HepG2 (cell line): ENCODE results near the gene RHBDF2. TPM values are rescaled to one million over a fixed set of nuclear protein-coding genes. Genes with fewer than 3 reads are reported as not detected.
A peak's percentile ranks its signal among the peaks of the same experiment; 100 is the strongest.

Experiments used
- FIP1L1 ChIP-seq: fragments of 200-400 bp; formaldehyde crosslinking; IDR thresholded peaks from 2 replicates; pipeline ENCODE4 v1.6.1; 2018; ENCODE audit warnings: low read depth, mild to moderate bottlenecking, low read length, moderate library complexity, borderline replicate concordance; ENCODE audit not compliant: insufficient read depth
- IRF1 ChIP-seq: sonication (generic); formaldehyde crosslinking; IDR thresholded peaks from 2 replicates; pipeline ENCODE4 v1.4.0; 2020; ENCODE audit warnings: low read depth, mild to moderate bottlenecking, missing genetic modification reagents
- KAT7 ChIP-seq: IDR thresholded peaks from 2 replicates; pipeline ENCODE4 v1.6.1; 2018; ENCODE audit warnings: borderline replicate concordance, missing compliant biosample characterization
- KDM1A ChIP-seq: IDR thresholded peaks from 2 replicates; pipeline ENCODE4 v1.6.1; 2016; ENCODE audit warnings: missing compliant biosample characterization
- KLF15 ChIP-seq: sonication (generic); formaldehyde crosslinking; IDR thresholded peaks from 2 replicates; pipeline ENCODE4 v1.8.1; 2023; ENCODE audit warnings: borderline replicate concordance, mild to moderate bottlenecking, inconsistent platforms, missing genetic modification reagents, mixed read lengths
- KLF16 ChIP-seq, 2 experiments: sonication (generic) in 1 of 2; formaldehyde crosslinking in 1 of 2; IDR thresholded peaks; 2 replicates each; pipeline versions ENCODE4 v1.6.1 to v1.8.0; 2016 to 2023; ENCODE audit warnings: missing genetic modification reagents in 2 of 2, missing compliant biosample characterization in 1 of 2
- KMT2A ChIP-seq: sonication (generic); formaldehyde crosslinking; IDR thresholded peaks from 2 replicates; pipeline ENCODE4 v1.4.0; 2020; ENCODE audit warnings: missing genetic modification reagents
- MAFG ChIP-seq: sonication (generic); formaldehyde crosslinking; IDR thresholded peaks from 2 replicates; pipeline ENCODE4 v1.5.1; 2020; ENCODE audit warnings: mild to moderate bottlenecking, missing genetic modification reagents
- MED8 ChIP-seq: sonication (generic); formaldehyde crosslinking; IDR thresholded peaks from 2 replicates; pipeline ENCODE4 v1.8.1; 2023; ENCODE audit warnings: mild to moderate bottlenecking, missing genetic modification reagents; ENCODE audit not compliant: insufficient replicate concordance
- MLX ChIP-seq: IDR thresholded peaks from 2 replicates; pipeline ENCODE4 v1.6.1; 2016
- NR2C2 ChIP-seq: sonication (generic); formaldehyde crosslinking; IDR thresholded peaks from 2 replicates; pipeline ENCODE4 v1.4.0; 2020; ENCODE audit warnings: missing genetic modification reagents, mild to moderate bottlenecking, moderate library complexity, borderline replicate concordance
- POLR2A ChIP-seq, 2 experiments: IDR thresholded peaks; 2 replicates each; pipeline ENCODE4 v1.6.1; 2011; ENCODE audit warnings: low read depth in 2 of 2, low read length in 2 of 2, mild to moderate bottlenecking in 1 of 2, moderate library complexity in 1 of 2; ENCODE audit not compliant: insufficient read depth in 1 of 2
- RNF219 ChIP-seq: sonication (generic); formaldehyde crosslinking; IDR thresholded peaks from 2 replicates; pipeline ENCODE4 v1.5.0; 2020; ENCODE audit warnings: mild to moderate bottlenecking, missing genetic modification reagents
- SKI ChIP-seq: fragments of 450-650 bp; IDR thresholded peaks from one replicate; pipeline ENCODE4 v1.6.1; 2018; ENCODE audit warnings: mild to moderate bottlenecking; ENCODE audit not compliant: partially characterized antibody
- SNAI1 ChIP-seq: sonication (generic); formaldehyde crosslinking; IDR thresholded peaks from 2 replicates; pipeline ENCODE4 v1.5.0; 2020; ENCODE audit warnings: mild to moderate bottlenecking, missing genetic modification reagents, borderline replicate concordance
- SRSF4 ChIP-seq: fragments of 200-400 bp; formaldehyde crosslinking; IDR thresholded peaks from one replicate; pipeline ENCODE4 v1.6.1; 2018; ENCODE audit warnings: mild to moderate bottlenecking, low read depth, low read length, moderate library complexity; ENCODE audit not compliant: poor library complexity, severe bottlenecking
- TOE1 ChIP-seq: sonication (generic); formaldehyde crosslinking; IDR thresholded peaks from 2 replicates; pipeline ENCODE4 v1.4.0; 2020; ENCODE audit warnings: mild to moderate bottlenecking, missing genetic modification reagents
- ZMYM3 ChIP-seq: sonication (generic); formaldehyde crosslinking; IDR thresholded peaks from 2 replicates; pipeline ENCODE4 v1.5.1; 2020; ENCODE audit warnings: mild to moderate bottlenecking, missing genetic modification reagents
- ZNF33A ChIP-seq: sonication (generic); formaldehyde crosslinking; IDR thresholded peaks from 2 replicates; pipeline ENCODE4 v1.5.1; 2020; ENCODE audit warnings: missing genetic modification reagents, mild to moderate bottlenecking, moderate library complexity, borderline replicate concordance
- ZNF512B ChIP-seq: sonication (generic); formaldehyde crosslinking; IDR thresholded peaks from 2 replicates; pipeline ENCODE4 v1.5.1; 2020; ENCODE audit warnings: missing genetic modification reagents, mild to moderate bottlenecking, borderline replicate concordance
- ZNF674 ChIP-seq: sonication (generic); formaldehyde crosslinking; IDR thresholded peaks from 2 replicates; pipeline ENCODE4 v1.5.0; 2020; ENCODE audit warnings: low read depth, mild to moderate bottlenecking, missing genetic modification reagents
- ZNF749 ChIP-seq: sonication (generic); formaldehyde crosslinking; IDR thresholded peaks from 2 replicates; pipeline ENCODE4 v1.8.0; 2022; ENCODE audit warnings: mild to moderate bottlenecking, missing genetic modification reagents, moderate library complexity, borderline replicate concordance
- ZNF775 ChIP-seq: sonication (generic); formaldehyde crosslinking; IDR thresholded peaks from 2 replicates; pipeline ENCODE4 v1.4.0; 2020; ENCODE audit warnings: missing genetic modification reagents, mild to moderate bottlenecking, moderate library complexity, borderline replicate concordance
- polyA plus RNA-seq, 8 experiments: library from polyadenylated mRNA; depleted of rRNA in 3 of 8; stranded (reverse) in 7 of 8; unstranded in 1 of 8; fragments of >200 nt; fragmentation: Illumina TruSeq in 4 of 8; extraction: Trizol in 4 of 8; gene quantifications; 2 replicates each; pipeline versions ENCODE4 v1.2.1 to v1.2.3, GENCODE V29; 2011 to 2016; ENCODE audit warnings: low read depth in 4 of 8, missing spikeins in 1 of 8, mixed read lengths in 1 of 8; ENCODE audit not compliant: insufficient read depth in 1 of 8
- total RNA-seq, 5 experiments: library from RNA; depleted of rRNA; stranded (reverse); fragments of >200 nt; fragmentation: Illumina TruSeq; extraction: Trizol; gene quantifications; 2 replicates each; pipeline ENCODE4 v1.2.3, GENCODE V29; 2016; ENCODE audit warnings: low read depth in 1 of 5

RHBDF2 gene
- total and polyA plus RNA-seq, 2 of the 13 experiments (the other 11 are each of a cell fraction or from before 2014, with no cell fraction given), result 7.8 to 24.2 TPM

- TF ChIP-seq ZNF512B (CRISPR knock-in tag) (no peak), SRSF4 (no peak), KMT2A (no peak), SKI (peak; percentile 68), ZNF33A (CRISPR knock-in tag) (no peak), KLF16 (CRISPR knock-in tag; IDR thresholded peaks at IDR 0.05) (no peak), KDM1A (CRISPR knock-in tag) (no peak), POLR2A (IDR thresholded peaks at IDR 0.05; ENCODE audit: insufficient read depth in 1 of 2, low read depth in 2 of 2, low read length in 2 of 2) (peak; percentile 66 to 94; a peak in 3 of 4 replicates), KAT7 (CRISPR knock-in tag) (peak; percentile 28; the same call in 1 of the 2 replicates), MED8 (CRISPR knock-in tag) (no peak), RNF219 (no peak), IRF1 (CRISPR knock-in tag) (no peak), ZNF674 (CRISPR knock-in tag) (peak; percentile 99; the same call in 1 of the 2 replicates), SNAI1 (CRISPR knock-in tag) (no peak), MAFG (no peak), NR2C2 (CRISPR knock-in tag) (peak; percentile 31; the same call in 1 of the 2 replicates), FIP1L1 (no peak), MLX (no peak), ZMYM3 (CRISPR knock-in tag) (no peak), KLF15 (CRISPR knock-in tag) (no peak), ZNF775 (CRISPR knock-in tag) (no peak), ZNF749 (CRISPR knock-in tag) (no peak), TOE1 (CRISPR knock-in tag) (no peak)
Measured at GRCh38 chr17:76501018-76501826, at the start of gene RHBDF2 (continued).
